SK-N-SH treated with all-trans-retinoic acid at 6 μM for 48 hours (cell line): ENCODE measurements around the gene KHDRBS2.

Experiments
- ATAC-seq: fragments of 200-7000 bp; cut with Tn5 transposase; 3 replicates; pipeline ENCODE4 v1.9.1; 2020; ENCODE audit warnings: mild to moderate bottlenecking, moderate library complexity
- ARNTL ChIP-seq: fragments of 450-650 bp; formaldehyde crosslinking; IDR thresholded peaks from 2 replicates; pipeline ENCODE4 v1.5.0; 2020; ENCODE audit warnings: low read depth, mild to moderate bottlenecking, moderate library complexity, borderline replicate concordance
- BACH2 ChIP-seq: fragments of 250-450 bp; sonication (Bioruptor Pico); IDR thresholded peaks from 2 replicates; pipeline ENCODE4 v1.9.0; 2021; ENCODE audit warnings: mild to moderate bottlenecking, borderline replicate concordance
- CSDC2 ChIP-seq: fragments of 250-450 bp; sonication (Bioruptor Pico); IDR thresholded peaks from 2 replicates; pipeline ENCODE4 v1.5.0; 2020; ENCODE audit warnings: mild to moderate bottlenecking, moderate library complexity
- ESRRG ChIP-seq: fragments of 250-450 bp; sonication (Bioruptor Pico); IDR thresholded peaks from 2 replicates; pipeline ENCODE4 v1.6.1; 2021; ENCODE audit warnings: mild to moderate bottlenecking
- GLIS3 ChIP-seq: fragments of 250-450 bp; sonication (Bioruptor Pico); IDR thresholded peaks from 2 replicates; pipeline ENCODE4 v1.5.0; 2020; ENCODE audit warnings: mild to moderate bottlenecking, moderate library complexity
- PPARA ChIP-seq: fragments of 250-450 bp; sonication (Bioruptor Pico); IDR thresholded peaks from 2 replicates; pipeline ENCODE4 v1.5.0; 2020; ENCODE audit warnings: mild to moderate bottlenecking, borderline replicate concordance
- RARB ChIP-seq: fragments of 250-450 bp; sonication (Bioruptor Pico); IDR thresholded peaks from 2 replicates; pipeline ENCODE4 v1.8.0; 2021; ENCODE audit warnings: mild to moderate bottlenecking, moderate library complexity
- SNAI2 ChIP-seq: fragments of 250-450 bp; sonication (Bioruptor Pico); IDR thresholded peaks from 2 replicates; pipeline ENCODE4 v1.5.0; 2020; ENCODE audit warnings: mild to moderate bottlenecking, moderate library complexity
- TOX ChIP-seq: fragments of 250-450 bp; sonication (Bioruptor Pico); IDR thresholded peaks from 2 replicates; pipeline ENCODE4 v1.8.0; 2021; ENCODE audit warnings: mild to moderate bottlenecking, moderate library complexity, borderline replicate concordance
- ZC3H10 ChIP-seq: fragments of 250-450 bp; sonication (Bioruptor Pico); IDR thresholded peaks from 2 replicates; pipeline ENCODE4 v1.5.1; 2021; ENCODE audit warnings: mild to moderate bottlenecking, moderate library complexity
- ZFP3 ChIP-seq: fragments of 250-450 bp; sonication (Bioruptor Pico); IDR thresholded peaks from 2 replicates; pipeline ENCODE4 v1.5.0; 2020; ENCODE audit warnings: mild to moderate bottlenecking, moderate library complexity
- ZFP30 ChIP-seq: fragments of 450-650 bp; formaldehyde crosslinking; IDR thresholded peaks from 2 replicates; pipeline ENCODE4 v1.5.0; 2022; ENCODE audit warnings: mild to moderate bottlenecking, moderate library complexity
- ZNF565 ChIP-seq: fragments of 450-650 bp; formaldehyde crosslinking; conservative IDR thresholded peaks from 2 replicates; pipeline ENCODE4 v1.5.0; 2020; ENCODE audit warnings: low read depth, mild to moderate bottlenecking, moderate library complexity
- ZNF8 ChIP-seq: fragments of 450-650 bp; formaldehyde crosslinking; IDR thresholded peaks from 2 replicates; pipeline ENCODE4 v1.5.0; 2020; ENCODE audit warnings: mild to moderate bottlenecking, moderate library complexity
- TF ChIP-seq, protein P1 (sequence below): fragments of 250-450 bp; sonication (Bioruptor Pico); IDR thresholded peaks from 2 replicates; pipeline ENCODE4 v1.5.1; 2021; ENCODE audit warnings: mild to moderate bottlenecking, moderate library complexity
- TF ChIP-seq, protein P2 (sequence below): fragments of 250-450 bp; sonication (Bioruptor Pico); IDR thresholded peaks from 2 replicates; pipeline ENCODE4 v1.5.0; 2020; ENCODE audit warnings: mild to moderate bottlenecking, moderate library complexity
- TF ChIP-seq, protein P3 (sequence below): fragments of 250-450 bp; sonication (Bioruptor Pico); IDR thresholded peaks from 2 replicates; pipeline ENCODE4 v1.5.1; 2020; ENCODE audit warnings: low read depth, mild to moderate bottlenecking, moderate library complexity
- TF ChIP-seq, protein P4 (sequence below): fragments of 250-450 bp; sonication (Bioruptor Pico); IDR thresholded peaks from 2 replicates; pipeline ENCODE4 v1.8.0; 2021; ENCODE audit warnings: low read depth, mild to moderate bottlenecking, moderate library complexity, borderline replicate concordance
- TF ChIP-seq, protein P5 (sequence below): fragments of 250-450 bp; sonication (Bioruptor Pico); IDR thresholded peaks from 2 replicates; pipeline ENCODE4 v1.8.0; 2020; ENCODE audit warnings: mild to moderate bottlenecking, moderate library complexity, borderline replicate concordance

The KHDRBS2 gene

DNA sequence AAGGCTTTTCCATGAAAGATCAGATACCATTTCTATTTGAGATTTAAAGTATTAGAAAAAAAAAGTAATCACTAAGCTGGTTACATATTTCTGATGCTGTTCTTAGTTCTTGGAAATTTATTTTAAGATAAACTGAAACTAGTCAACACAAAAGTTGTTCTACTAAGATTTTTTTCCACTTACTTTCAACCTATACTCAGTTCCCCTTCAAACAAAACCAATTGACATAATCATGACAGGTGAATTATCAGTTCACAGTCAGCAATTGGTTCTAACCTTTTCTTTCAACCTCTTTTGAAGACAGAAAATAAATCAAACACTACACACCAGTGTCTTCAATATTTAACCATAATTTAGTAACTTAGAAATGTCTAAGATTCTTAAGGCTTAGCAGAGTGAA lies 228.7 kb downstream of the KHDRBS2 start:
- TF ChIP-seq ESRRG (CRISPR knock-in tag) (no peak), PPARA (no peak), ZFP3 (no peak), TOX (CRISPR knock-in tag) (no peak), ZNF8 (CRISPR knock-in tag) (no peak), SNAI2 (CRISPR knock-in tag) (no peak), ARNTL (no peak)
- TF ChIP-seq, protein P1, sequence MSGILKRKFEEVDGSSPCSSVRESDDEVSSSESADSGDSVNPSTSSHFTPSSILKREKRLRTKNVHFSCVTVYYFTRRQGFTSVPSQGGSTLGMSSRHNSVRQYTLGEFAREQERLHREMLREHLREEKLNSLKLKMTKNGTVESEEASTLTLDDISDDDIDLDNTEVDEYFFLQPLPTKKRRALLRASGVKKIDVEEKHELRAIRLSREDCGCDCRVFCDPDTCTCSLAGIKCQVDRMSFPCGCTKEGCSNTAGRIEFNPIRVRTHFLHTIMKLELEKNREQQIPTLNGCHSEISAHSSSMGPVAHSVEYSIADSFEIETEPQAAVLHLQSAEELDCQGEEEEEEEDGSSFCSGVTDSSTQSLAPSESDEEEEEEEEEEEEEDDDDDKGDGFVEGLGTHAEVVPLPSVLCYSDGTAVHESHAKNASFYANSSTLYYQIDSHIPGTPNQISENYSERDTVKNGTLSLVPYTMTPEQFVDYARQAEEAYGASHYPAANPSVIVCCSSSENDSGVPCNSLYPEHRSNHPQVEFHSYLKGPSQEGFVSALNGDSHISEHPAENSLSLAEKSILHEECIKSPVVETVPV (CRISPR knock-in tag): no peak
- no peak for ATAC-seq

DNA sequence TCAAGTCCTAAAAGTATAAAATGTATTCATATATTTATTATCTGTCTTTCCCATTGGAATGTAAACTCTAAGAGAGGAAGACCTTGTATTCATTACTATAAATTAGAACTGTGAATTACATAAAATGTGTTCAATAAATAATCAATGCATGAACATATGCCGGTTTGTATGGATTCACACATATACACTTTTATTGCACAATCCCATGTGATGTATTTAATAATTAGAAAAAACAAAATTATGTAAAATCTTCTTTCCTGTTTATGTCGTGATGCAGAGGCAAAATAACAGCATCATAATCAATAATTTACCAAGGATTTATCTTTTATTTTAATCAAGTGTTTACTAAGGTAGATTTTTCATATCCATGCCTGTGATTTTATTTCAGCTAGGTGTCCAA lies 240.5 kb downstream of the KHDRBS2 start:
- ATAC-seq: no peak

DNA sequence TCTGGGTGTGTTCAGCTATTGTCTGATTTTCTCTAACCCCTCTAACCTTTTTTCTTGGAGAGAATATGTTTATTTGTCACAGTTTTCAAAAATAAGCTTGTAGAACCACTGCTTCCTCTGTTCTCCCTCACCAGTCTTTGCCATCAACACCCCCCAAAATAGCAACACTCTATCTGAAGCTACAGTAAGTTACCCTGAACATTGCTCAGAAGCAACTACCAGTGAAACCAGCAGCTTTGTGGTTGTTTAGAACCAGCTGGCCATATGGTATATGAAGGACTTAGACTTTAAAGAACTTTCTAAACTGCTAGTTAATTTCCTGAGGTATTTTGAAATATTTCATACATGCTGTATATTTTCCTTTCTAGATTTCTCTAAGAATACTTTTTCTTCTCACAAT lies 242.9 kb downstream of the KHDRBS2 start:
- ATAC-seq: no peak
- TF ChIP-seq CSDC2 (CRISPR knock-in tag): no peak
- TF ChIP-seq ESRRG (CRISPR knock-in tag): no peak
- TF ChIP-seq, protein P1 (CRISPR knock-in tag): no peak
- TF ChIP-seq PPARA: no peak
- TF ChIP-seq, protein P2, sequence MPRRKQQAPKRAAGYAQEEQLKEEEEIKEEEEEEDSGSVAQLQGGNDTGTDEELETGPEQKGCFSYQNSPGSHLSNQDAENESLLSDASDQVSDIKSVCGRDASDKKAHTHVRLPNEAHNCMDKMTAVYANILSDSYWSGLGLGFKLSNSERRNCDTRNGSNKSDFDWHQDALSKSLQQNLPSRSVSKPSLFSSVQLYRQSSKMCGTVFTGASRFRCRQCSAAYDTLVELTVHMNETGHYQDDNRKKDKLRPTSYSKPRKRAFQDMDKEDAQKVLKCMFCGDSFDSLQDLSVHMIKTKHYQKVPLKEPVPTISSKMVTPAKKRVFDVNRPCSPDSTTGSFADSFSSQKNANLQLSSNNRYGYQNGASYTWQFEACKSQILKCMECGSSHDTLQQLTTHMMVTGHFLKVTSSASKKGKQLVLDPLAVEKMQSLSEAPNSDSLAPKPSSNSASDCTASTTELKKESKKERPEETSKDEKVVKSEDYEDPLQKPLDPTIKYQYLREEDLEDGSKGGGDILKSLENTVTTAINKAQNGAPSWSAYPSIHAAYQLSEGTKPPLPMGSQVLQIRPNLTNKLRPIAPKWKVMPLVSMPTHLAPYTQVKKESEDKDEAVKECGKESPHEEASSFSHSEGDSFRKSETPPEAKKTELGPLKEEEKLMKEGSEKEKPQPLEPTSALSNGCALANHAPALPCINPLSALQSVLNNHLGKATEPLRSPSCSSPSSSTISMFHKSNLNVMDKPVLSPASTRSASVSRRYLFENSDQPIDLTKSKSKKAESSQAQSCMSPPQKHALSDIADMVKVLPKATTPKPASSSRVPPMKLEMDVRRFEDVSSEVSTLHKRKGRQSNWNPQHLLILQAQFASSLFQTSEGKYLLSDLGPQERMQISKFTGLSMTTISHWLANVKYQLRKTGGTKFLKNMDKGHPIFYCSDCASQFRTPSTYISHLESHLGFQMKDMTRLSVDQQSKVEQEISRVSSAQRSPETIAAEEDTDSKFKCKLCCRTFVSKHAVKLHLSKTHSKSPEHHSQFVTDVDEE (CRISPR knock-in tag): no peak
- TF ChIP-seq ZC3H10 (CRISPR knock-in tag): no peak
- TF ChIP-seq SNAI2 (CRISPR knock-in tag): no peak
- TF ChIP-seq RARB (CRISPR knock-in tag): no peak
- TF ChIP-seq ZNF8 (CRISPR knock-in tag): no peak
- TF ChIP-seq, protein P3, sequence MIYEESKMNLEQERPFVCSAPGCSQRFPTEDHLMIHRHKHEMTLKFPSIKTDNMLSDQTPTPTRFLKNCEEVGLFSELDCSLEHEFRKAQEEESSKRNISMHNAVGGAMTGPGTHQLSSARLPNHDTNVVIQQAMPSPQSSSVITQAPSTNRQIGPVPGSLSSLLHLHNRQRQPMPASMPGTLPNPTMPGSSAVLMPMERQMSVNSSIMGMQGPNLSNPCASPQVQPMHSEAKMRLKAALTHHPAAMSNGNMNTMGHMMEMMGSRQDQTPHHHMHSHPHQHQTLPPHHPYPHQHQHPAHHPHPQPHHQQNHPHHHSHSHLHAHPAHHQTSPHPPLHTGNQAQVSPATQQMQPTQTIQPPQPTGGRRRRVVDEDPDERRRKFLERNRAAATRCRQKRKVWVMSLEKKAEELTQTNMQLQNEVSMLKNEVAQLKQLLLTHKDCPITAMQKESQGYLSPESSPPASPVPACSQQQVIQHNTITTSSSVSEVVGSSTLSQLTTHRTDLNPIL: no peak
- TF ChIP-seq, protein P4, sequence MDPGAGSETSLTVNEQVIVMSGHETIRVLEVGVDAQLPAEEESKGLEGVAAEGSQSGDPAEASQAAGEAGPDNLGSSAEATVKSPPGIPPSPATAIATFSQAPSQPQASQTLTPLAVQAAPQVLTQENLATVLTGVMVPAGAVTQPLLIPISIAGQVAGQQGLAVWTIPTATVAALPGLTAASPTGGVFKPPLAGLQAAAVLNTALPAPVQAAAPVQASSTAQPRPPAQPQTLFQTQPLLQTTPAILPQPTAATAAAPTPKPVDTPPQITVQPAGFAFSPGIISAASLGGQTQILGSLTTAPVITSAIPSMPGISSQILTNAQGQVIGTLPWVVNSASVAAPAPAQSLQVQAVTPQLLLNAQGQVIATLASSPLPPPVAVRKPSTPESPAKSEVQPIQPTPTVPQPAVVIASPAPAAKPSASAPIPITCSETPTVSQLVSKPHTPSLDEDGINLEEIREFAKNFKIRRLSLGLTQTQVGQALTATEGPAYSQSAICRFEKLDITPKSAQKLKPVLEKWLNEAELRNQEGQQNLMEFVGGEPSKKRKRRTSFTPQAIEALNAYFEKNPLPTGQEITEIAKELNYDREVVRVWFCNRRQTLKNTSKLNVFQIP (CRISPR knock-in tag): no peak
- TF ChIP-seq TOX (CRISPR knock-in tag): no peak
- TF ChIP-seq ZFP30 (CRISPR knock-in tag): no peak
- no peak for TF ChIP-seq ARNTL

More for the DNA sequence above, 240.5 kb downstream of the KHDRBS2 start:
- TF ChIP-seq, protein P5, sequence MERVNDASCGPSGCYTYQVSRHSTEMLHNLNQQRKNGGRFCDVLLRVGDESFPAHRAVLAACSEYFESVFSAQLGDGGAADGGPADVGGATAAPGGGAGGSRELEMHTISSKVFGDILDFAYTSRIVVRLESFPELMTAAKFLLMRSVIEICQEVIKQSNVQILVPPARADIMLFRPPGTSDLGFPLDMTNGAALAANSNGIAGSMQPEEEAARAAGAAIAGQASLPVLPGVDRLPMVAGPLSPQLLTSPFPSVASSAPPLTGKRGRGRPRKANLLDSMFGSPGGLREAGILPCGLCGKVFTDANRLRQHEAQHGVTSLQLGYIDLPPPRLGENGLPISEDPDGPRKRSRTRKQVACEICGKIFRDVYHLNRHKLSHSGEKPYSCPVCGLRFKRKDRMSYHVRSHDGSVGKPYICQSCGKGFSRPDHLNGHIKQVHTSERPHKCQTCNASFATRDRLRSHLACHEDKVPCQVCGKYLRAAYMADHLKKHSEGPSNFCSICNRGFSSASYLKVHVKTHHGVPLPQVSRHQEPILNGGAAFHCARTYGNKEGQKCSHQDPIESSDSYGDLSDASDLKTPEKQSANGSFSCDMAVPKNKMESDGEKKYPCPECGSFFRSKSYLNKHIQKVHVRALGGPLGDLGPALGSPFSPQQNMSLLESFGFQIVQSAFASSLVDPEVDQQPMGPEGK (CRISPR knock-in tag): no peak
- TF ChIP-seq ZFP30 (CRISPR knock-in tag): no peak
- TF ChIP-seq, protein P1 (CRISPR knock-in tag): no peak
- TF ChIP-seq ZNF565 (CRISPR knock-in tag): no peak
- no peak for TF ChIP-seq CSDC2 (CRISPR knock-in tag)
- no peak for TF ChIP-seq GLIS3 (CRISPR knock-in tag)
- no peak for TF ChIP-seq BACH2 (CRISPR knock-in tag)
- no peak for TF ChIP-seq TOX (CRISPR knock-in tag)
- TF ChIP-seq, protein P2 (CRISPR knock-in tag): no peak
- no peak for TF ChIP-seq SNAI2 (CRISPR knock-in tag)
